H1 (cell line): ENCODE data around the gene APOA4. TPM values are rescaled to one million over a fixed set of nuclear protein-coding genes. Genes with fewer than 3 reads are reported as not detected.

ENCODE experiments used
- CTCF ChIA-PET: fragments of 300-600 bp; sonication (Branson Sonifier 250); formaldehyde crosslinking; loops from one replicate; lab custom pipeline; 2021; ENCODE audit not compliant: partially characterized antibody; lab: Charles Lee
- POLR2A ChIA-PET: fragments of 300-600 bp; sonication (Branson Sonifier 250); formaldehyde crosslinking; loops from one replicate; lab custom pipeline; 2021; ENCODE audit warnings: inconsistent platforms; ENCODE audit not compliant: partially characterized antibody; lab: Charles Lee
- DNase-seq, 2 experiments: peaks; one replicate each; pipeline versions ENCODE4 v3.0.0 to v3.0.0-alpha.2; 2010 to 2022; ENCODE audit warnings: low spot score in 2 of 2, low read depth in 1 of 2, mixed read lengths in 1 of 2
- FAIRE-seq: peaks from 2 replicates; lab custom pipeline; 2011; peaks lifted over from hg19 to GRCh38; lab: Jason Lieb, UNC
- H2AFZ ChIP-seq: 2 replicates; pipeline ENCODE4 v1.8.1; 2012; ENCODE audit warnings: low read length, inconsistent platforms
- H2AK5ac ChIP-seq: 2 replicates; pipeline ENCODE4 v1.6.1; 2013; ENCODE audit warnings: low read depth, low read length
- H2BK120ac ChIP-seq: replicated peaks from 2 replicates; pipeline ENCODE3; 2013; ENCODE audit warnings: low read depth, low read length, inconsistent platforms
- H2BK12ac ChIP-seq: 2 replicates; pipeline ENCODE4 v1.6.1; 2013; ENCODE audit warnings: low read depth, low read length
- H2BK15ac ChIP-seq: 2 replicates; pipeline ENCODE4 v1.6.1; 2013; ENCODE audit warnings: low read length
- H2BK20ac ChIP-seq: 2 replicates; pipeline ENCODE4 v1.6.1; 2013; ENCODE audit warnings: low read length
- H2BK5ac ChIP-seq: 2 replicates; pipeline ENCODE4 v1.6.1; 2013; ENCODE audit warnings: low read depth, low read length
- H3K14ac ChIP-seq: 2 replicates; pipeline ENCODE4 v1.6.1; 2013; ENCODE audit warnings: inconsistent platforms; ENCODE audit not compliant: insufficient read length
- H3K18ac ChIP-seq: 2 replicates; pipeline ENCODE4 v1.6.1; 2013; ENCODE audit warnings: low read length; ENCODE audit errors: extremely low read depth
- H3K23ac ChIP-seq: 2 replicates; pipeline ENCODE4 v1.6.1; 2013; ENCODE audit warnings: inconsistent platforms; ENCODE audit not compliant: insufficient read length
- H3K23me2 ChIP-seq: 2 replicates; pipeline ENCODE4 v1.6.1; 2013; ENCODE audit warnings: low read depth, low read length
- H3K27ac ChIP-seq: 2 replicates; pipeline ENCODE4 v1.6.1; 2011; ENCODE audit warnings: low read depth, low read length, inconsistent platforms
- H3K27me3 ChIP-seq, 4 experiments: replicated peaks in 1 of 4; 1 replicate in 1 of 4; 2 replicates in 3 of 4; pipeline versions ENCODE4 v1.6.1 to v1.8.1; 2011 to 2013; ENCODE audit warnings: low read length in 3 of 4, mild to moderate bottlenecking in 3 of 4, inconsistent platforms in 2 of 4, mixed read lengths in 2 of 4, moderate library complexity in 1 of 4; ENCODE audit not compliant: control insufficient read depth in 3 of 4, insufficient read depth in 3 of 4; ENCODE audit errors: extremely low read depth in 1 of 4
- H3K36me3 ChIP-seq, 4 experiments: 2 replicates each; pipeline versions ENCODE4 v1.6.1 to v1.8.1; 2011 to 2013; ENCODE audit warnings: mild to moderate bottlenecking in 4 of 4, low read length in 3 of 4, moderate library complexity in 2 of 4, control low read depth in 1 of 4, inconsistent platforms in 1 of 4; ENCODE audit not compliant: insufficient read depth in 4 of 4, control insufficient read depth in 2 of 4
- H3K4ac ChIP-seq: replicated peaks from 2 replicates; pipeline ENCODE3; 2013; ENCODE audit warnings: low read length, low read depth, mixed read lengths, inconsistent platforms; ENCODE audit not compliant: insufficient read length
- H3K4me1 ChIP-seq, 4 experiments: replicated peaks in 1 of 4; 1 replicate in 1 of 4; 2 replicates in 3 of 4; pipeline versions ENCODE4 v1.6.1 to v1.8.1; 2011 to 2013; ENCODE audit warnings: low read length in 3 of 4, inconsistent platforms in 2 of 4, mixed read lengths in 1 of 4; ENCODE audit not compliant: insufficient read depth in 4 of 4, control insufficient read depth in 3 of 4
- H3K4me2 ChIP-seq, 2 experiments: 2 replicates each; pipeline versions ENCODE4 v1.6.1 to v1.8.1; 2011 to 2013; ENCODE audit warnings: low read depth in 2 of 2, low read length in 2 of 2, control low read depth in 1 of 2, inconsistent platforms in 1 of 2, mild to moderate bottlenecking in 1 of 2; ENCODE audit not compliant: insufficient read depth in 1 of 2
- H3K4me3 ChIP-seq, 4 experiments: fragments of 200-600, 300-600 bp in 1 of 4; sonication (generic), shearing (Covaris generic), sonication (Bioruptor Twin) in 1 of 4; 2 replicates each; pipeline versions ENCODE4 v1.5.1 to v1.8.1; 2011 to 2016; ENCODE audit warnings: low read length in 4 of 4, low read depth in 3 of 4, control low read depth in 2 of 4, inconsistent platforms in 2 of 4, mild to moderate bottlenecking in 2 of 4, mixed read lengths in 1 of 4, moderate library complexity in 1 of 4; ENCODE audit not compliant: insufficient read depth in 2 of 4; ENCODE audit errors: extremely low read depth in 1 of 4
- H3K56ac ChIP-seq: replicated peaks from 2 replicates; pipeline ENCODE3; 2013; ENCODE audit warnings: low read depth, mild to moderate bottlenecking, mixed read lengths, low read length, inconsistent platforms; ENCODE audit not compliant: insufficient read length
- H3K79me1 ChIP-seq: 2 replicates; pipeline ENCODE4 v1.6.1; 2013; ENCODE audit warnings: low read depth, low read length, control low read depth
- H3K79me2 ChIP-seq, 2 experiments: 2 replicates each; pipeline versions ENCODE4 v1.6.1 to v1.8.1; 2012 to 2013; ENCODE audit warnings: low read length in 2 of 2, mild to moderate bottlenecking in 2 of 2, inconsistent platforms in 1 of 2; ENCODE audit not compliant: insufficient read depth in 2 of 2, control insufficient read depth in 1 of 2
- H3K9ac ChIP-seq, 4 experiments: replicated peaks in 1 of 4; 1 replicate in 1 of 4; 2 replicates in 3 of 4; pipeline versions ENCODE4 v1.6.1 to v1.8.1; 2011 to 2013; ENCODE audit warnings: low read depth in 3 of 4, low read length in 3 of 4, control low read depth in 2 of 4, mild to moderate bottlenecking in 2 of 4, moderate library complexity in 2 of 4, inconsistent platforms in 1 of 4; ENCODE audit errors: extremely low read depth in 1 of 4
- H3K9me3 ChIP-seq, 2 experiments: 2 replicates each; pipeline versions ENCODE4 v1.6.1 to v1.8.1; 2012 to 2013; ENCODE audit warnings: mild to moderate bottlenecking in 2 of 2, moderate library complexity in 2 of 2, control low read depth in 1 of 2, inconsistent platforms in 1 of 2, low read depth in 1 of 2, low read length in 1 of 2, mixed read lengths in 1 of 2; ENCODE audit not compliant: insufficient read depth in 2 of 2
- H4K20me1 ChIP-seq, 2 experiments: replicated peaks in 1 of 2; 2 replicates each; pipeline versions ENCODE3 to v1.8.1; 2011 to 2013; ENCODE audit warnings: inconsistent platforms in 2 of 2, low read length in 2 of 2, mild to moderate bottlenecking in 1 of 2; ENCODE audit not compliant: insufficient read depth in 2 of 2, control insufficient read depth in 1 of 2
- H4K5ac ChIP-seq: 2 replicates; pipeline ENCODE4 v1.6.1; 2013; ENCODE audit warnings: low read length, low read depth, mixed read lengths, inconsistent platforms; ENCODE audit not compliant: insufficient read length
- H4K8ac ChIP-seq: 2 replicates; pipeline ENCODE4 v1.8.0; 2013; ENCODE audit warnings: mild to moderate bottlenecking, moderate library complexity, low read length, inconsistent platforms; ENCODE audit not compliant: insufficient read depth; ENCODE audit errors: extremely low read depth
- H4K91ac ChIP-seq: replicated peaks from 2 replicates; pipeline ENCODE3; 2013; ENCODE audit warnings: low read length, mixed read lengths, inconsistent platforms; ENCODE audit not compliant: insufficient read length
- BACH1 ChIP-seq: IDR thresholded peaks from 2 replicates; pipeline ENCODE4 v1.6.1; 2012; ENCODE audit warnings: low read length, improper control_type of control experiment
- E2F6 ChIP-seq: IDR thresholded peaks from 2 replicates; pipeline ENCODE4 v1.6.1; 2012; ENCODE audit warnings: inconsistent platforms
- WGBS, 2 experiments: shearing (Covaris generic) in 1 of 2; methylation state at CpG; one replicate each; pipeline versions ENCODE4 v1.1.6 to v1.1.7; 2013 to 2015; ENCODE audit warnings: low lambda C conversion rate in 2 of 2, mixed read lengths in 2 of 2, inconsistent platforms in 1 of 2, low coverage in 1 of 2, missing lambda C conversion rate in 1 of 2; ENCODE audit not compliant: insufficient replicate concordance in 2 of 2, insufficient coverage in 1 of 2, insufficient read length in 1 of 2; ENCODE audit errors: extremely low coverage in 1 of 2, missing lambda C conversion rate in 1 of 2; 5-methylcytosine and 5-hydroxymethylcytosine counted together
- polyA plus RNA-seq, 7 experiments: library from polyadenylated mRNA; depleted of rRNA in 3 of 7; stranded (reverse) in 5 of 7; unstranded in 2 of 7; fragments of >200 nt in 5 of 7; fragments of 200-250 nt in 2 of 7; gene quantifications; 1 replicate in 5 of 7; 2 replicates in 1 of 7; 4 replicates in 1 of 7; pipeline versions ENCODE4 v1.2.1 to v1.2.3, GENCODE V29; 2011 to 2013; ENCODE audit warnings: missing spikeins in 2 of 7, mixed read lengths in 2 of 7
- total RNA-seq: library from RNA; stranded (reverse); fragmentation: NEBNext Ultra II Directional; extraction: Animal tissue kit (Norgen Biotek cat#: 25700); gene quantifications from 2 replicates; pipeline ENCODE4 v1.2.1, GENCODE V29; 2021

Gene APOA4
- total and polyA plus RNA-seq, 2 of the 8 experiments (the other 6 are each of a cell fraction or from before 2014, with no cell fraction given): not detected

- no peak overlapping the region for H3K18ac ChIP-seq
- peaks cover 0 to 5% (median 3%) of the 10 kb centered on the region in 4 experiments; a peak in 5 of 7 replicates for H3K4me1 ChIP-seq
- no peaks in the 10 kb centered on the region; a peak in 1 of 7 replicates for H3K27me3 ChIP-seq
- H3K56ac ChIP-seq: no peak overlapping the region
- no peak overlapping the region for H2BK120ac ChIP-seq
- H2BK20ac ChIP-seq: no peak overlapping the region
- no peak overlapping the region for H3K4me2 ChIP-seq
- no peaks in the 10 kb centered on the region for H4K20me1 ChIP-seq
- H3K79me2 ChIP-seq: no peaks in the 10 kb centered on the region
- H3K23me2 ChIP-seq: no peaks in the 10 kb centered on the region
- no peak overlapping the region for H2AK5ac ChIP-seq
- H2AFZ ChIP-seq: no peak overlapping the region
- no peak for FAIRE-seq
- ChIA-PET POLR2A (interaction anchor here (1.2 kb wide), 1 partner anchor 10 kb away, joined by 4 read pairs; the partner anchor contains the start of gene ZPR1), CTCF (interaction anchor here (0.8 to 12.1 kb wide), 3 partner anchors 14 to 430 kb away, joined by 4 to 237 read pairs (median 5); partner anchors contain the start of genes APOA1 and APOC3)
- no peak overlapping the region for H2BK5ac ChIP-seq
- DNase-seq: no peak
- H3K14ac ChIP-seq: no peak overlapping the region
- no peak overlapping the region for H2BK12ac ChIP-seq
- H3K79me1 ChIP-seq: no peaks in the 10 kb centered on the region
- H3K27ac ChIP-seq: no peak overlapping the region
- no peak overlapping the region for H3K4ac ChIP-seq
- H3K4me3 ChIP-seq: no peak overlapping the region
- H3K23ac ChIP-seq: no peak overlapping the region
- no peaks in the 10 kb centered on the region for H3K9me3 ChIP-seq
- no peak overlapping the region for H3K9ac ChIP-seq
- H4K91ac ChIP-seq: no peak overlapping the region
- no peak overlapping the region for H4K5ac ChIP-seq
- H2BK15ac ChIP-seq: no peak overlapping the region
- WGBS, 2 experiments: 71% methylated on average over 1 of the region's 1 CpG; no CpG with 5 or more reads in 1 of the 2 experiments
- H3K36me3 ChIP-seq: no peaks in the 10 kb centered on the region
- no peak overlapping the region for H4K8ac ChIP-seq
- TF ChIP-seq BACH1 (peak; percentile 77), E2F6 (no peak)
Measured at GRCh38 chr11:116796548-116796947, 26.6 kb downstream of the APOA4 start.
